Endothelial cell (in vitro differentiated cells): Measurements from ENCODE around the gene CCDC121. TPM values are rescaled to one million over a fixed set of nuclear protein-coding genes. Genes with fewer than 3 reads are reported as not detected.
A peak's percentile ranks its signal among the peaks of the same experiment; 100 is the strongest.

Experiments
- DNase-seq: peaks from one replicate; pipeline ENCODE4 v3.0.0; 2021; ENCODE audit warnings: low spot score
- H3K27ac Mint-ChIP-seq: one replicate; pipeline ENCODE4 v1.8.0; 2021; ENCODE audit warnings: mixed read lengths, inconsistent platforms; ENCODE audit not compliant: unreplicated experiment
- H3K27me3 Mint-ChIP-seq: one replicate; pipeline ENCODE4 v1.8.0; 2021; ENCODE audit warnings: mild to moderate bottlenecking, moderate library complexity, mixed read lengths, inconsistent platforms; ENCODE audit not compliant: unreplicated experiment
- H3K36me3 Mint-ChIP-seq: one replicate; pipeline ENCODE4 v1.8.0; 2021; ENCODE audit warnings: mild to moderate bottlenecking, low read depth, mixed read lengths, inconsistent platforms; ENCODE audit not compliant: unreplicated experiment
- H3K4me1 Mint-ChIP-seq: one replicate; pipeline ENCODE4 v1.8.0; 2021; ENCODE audit warnings: mild to moderate bottlenecking, mixed read lengths, inconsistent platforms; ENCODE audit not compliant: unreplicated experiment
- H3K4me3 Mint-ChIP-seq: one replicate; pipeline ENCODE4 v1.8.0; 2021; ENCODE audit warnings: mild to moderate bottlenecking, mixed read lengths, inconsistent platforms; ENCODE audit not compliant: unreplicated experiment
- H3K9me3 Mint-ChIP-seq: one replicate; pipeline ENCODE4 v1.8.0; 2021; ENCODE audit warnings: mixed read lengths, inconsistent platforms; ENCODE audit not compliant: unreplicated experiment
- CTCF ChIP-seq: fragments of 200-600 bp; sonication (generic); IDR thresholded peaks from one replicate; pipeline ENCODE4 v1.5.0; 2021; ENCODE audit warnings: antibody characterized with exemption; ENCODE audit not compliant: unreplicated experiment
- total RNA-seq: library from RNA; stranded (reverse); fragmentation: NEBNext Ultra II Directional; extraction: Animal tissue kit (Norgen Biotek cat#: 25700); gene quantifications from one replicate; pipeline ENCODE4 v1.2.1, GENCODE V29; 2021; ENCODE audit not compliant: unreplicated experiment

CCDC121 gene
- total RNA-seq, 1 donor from 2014 or later: 4.7 TPM

- Mint-ChIP-seq H3K27ac (peak overlapping the region; percentile 88), H3K9me3 (no peaks in the 10 kb centered on the region), H3K27me3 (peaks cover 9% of the 10 kb centered on the region), H3K36me3 (peaks cover 9% of the 10 kb centered on the region), H3K4me1 (peaks cover 20% of the 10 kb centered on the region), H3K4me3 (peak overlapping the region; percentile 92)
- DNase-seq: no peak
- TF ChIP-seq CTCF: no peak
These were observed 46.6 kb downstream of the CCDC121 start for GRCh38 chr2:27582129-27582694.

- Mint-ChIP-seq H3K27me3 (peaks cover 9% of the 10 kb centered on the region), H3K9me3 (no peaks in the 10 kb centered on the region), H3K36me3 (peaks cover 9% of the 10 kb centered on the region), H3K27ac (no peak overlapping the region), H3K4me1 (peaks cover 20% of the 10 kb centered on the region), H3K4me3 (no peak overlapping the region)
- TF ChIP-seq CTCF: no peak
- DNase-seq: no peak
These were observed 47.2 kb downstream of the CCDC121 start for GRCh38 chr2:27581417-27582128.

Other genes with a start within 250 kb of the CCDC121 start
- gene ZNF513, start 248.3 kb downstream of the CCDC121 start, total RNA-seq: 20.8 TPM
- 127 TPM for gene PPM1G, start 219.4 kb downstream of the CCDC121 start, total RNA-seq
- 117 TPM for gene NRBP1, start 200.4 kb downstream of the CCDC121 start, total RNA-seq
- gene KRTCAP3, start 186.6 kb downstream of the CCDC121 start, total RNA-seq: 4.6 TPM
- 32.2 TPM for gene IFT172, start 139.3 kb downstream of the CCDC121 start, total RNA-seq
- 26.4 TPM for gene FNDC4, start 133.8 kb downstream of the CCDC121 start, total RNA-seq
- gene GCKR, start 132.2 kb downstream of the CCDC121 start, total RNA-seq: 0.59 TPM
- gene ZNF512, start 46.0 kb downstream of the CCDC121 start, total RNA-seq: 30.1 TPM
- 39.7 TPM for gene GPN1, start within 50 bp of the CCDC121 start, total RNA-seq
- gene SUPT7L, start 34.6 kb upstream of the CCDC121 start, total RNA-seq: 39.1 TPM
- 19.8 TPM for gene SLC4A1AP, start 34.9 kb upstream of the CCDC121 start, total RNA-seq
- 52.0 TPM for gene MRPL33, start 142.7 kb upstream of the CCDC121 start, total RNA-seq